Caco-2 (cell line): Measurements from ENCODE around the gene MMP11. TPM values are rescaled to one million over a fixed set of nuclear protein-coding genes. Genes with fewer than 3 reads are reported as not detected.

ENCODE experiments used
- BruUV-seq: library from RNA; stranded (reverse); fragments of 400-500 nt; replicated peaks from 2 replicates; lab custom pipeline; 2021; lab: Mats Ljungman, UMichigan
- CTCF ChIA-PET: fragments of 300-600 bp; sonication (Branson Sonifier 250); formaldehyde crosslinking; loops from one replicate; lab custom pipeline; 2022; ENCODE audit warnings: antibody characterized with exemption; lab: Charles Lee
- POLR2A ChIA-PET: fragments of 300-600 bp; sonication (Branson Sonifier 250); formaldehyde crosslinking; loops from one replicate; lab custom pipeline; 2022; ENCODE audit warnings: antibody characterized with exemption; lab: Charles Lee
- DNase-seq, 2 experiments: peaks; one replicate each; pipeline versions ENCODE4 v3.0.0 to v3.0.0-alpha.2; 2020 to 2022
- H3K27me3 ChIP-seq: replicated peaks from 2 replicates; pipeline ENCODE4 v1.6.0; 2011; ENCODE audit warnings: low read length; ENCODE audit not compliant: control insufficient read depth, insufficient read depth
- H3K36me3 ChIP-seq: 2 replicates; pipeline ENCODE4 v1.5.1; 2011; ENCODE audit warnings: low read length; ENCODE audit not compliant: control insufficient read depth, insufficient read depth
- H3K4me1 ChIP-seq: fragments of 250-450 bp; sonication (Bioruptor Pico); 2 replicates; pipeline ENCODE4 v1.5.1; 2020; ENCODE audit warnings: mild to moderate bottlenecking
- H3K4me3 ChIP-seq: 2 replicates; pipeline ENCODE4 v1.5.1; 2011; ENCODE audit warnings: low read depth, mild to moderate bottlenecking, control low read depth, low read length
- H3K9me3 ChIP-seq: fragments of 250-450 bp; sonication (Bioruptor Pico); 2 replicates; pipeline ENCODE4 v1.5.1; 2020; ENCODE audit warnings: mild to moderate bottlenecking, moderate library complexity
- H3K27ac Mint-ChIP-seq: one replicate; pipeline ENCODE4 v1.8.0; 2022; ENCODE audit warnings: mixed read lengths; ENCODE audit not compliant: unreplicated experiment
- H3K27me3 Mint-ChIP-seq: one replicate; pipeline ENCODE4 v1.8.0; 2022; ENCODE audit warnings: mixed read lengths; ENCODE audit not compliant: insufficient read depth, unreplicated experiment
- H3K36me3 Mint-ChIP-seq: one replicate; pipeline ENCODE4 v1.8.0; 2022; ENCODE audit warnings: mild to moderate bottlenecking, mixed read lengths; ENCODE audit not compliant: insufficient read depth, unreplicated experiment
- H3K4me1 Mint-ChIP-seq: one replicate; pipeline ENCODE4 v1.8.0; 2022; ENCODE audit warnings: low read depth, mixed read lengths; ENCODE audit not compliant: unreplicated experiment
- H3K4me3 Mint-ChIP-seq: one replicate; pipeline ENCODE4 v1.8.0; 2022; ENCODE audit warnings: mild to moderate bottlenecking, moderate library complexity, mixed read lengths; ENCODE audit not compliant: unreplicated experiment
- H3K9me3 Mint-ChIP-seq: one replicate; pipeline ENCODE4 v1.8.0; 2022; ENCODE audit warnings: mixed read lengths; ENCODE audit not compliant: unreplicated experiment
- CTCF ChIP-seq, 2 experiments: fragments of 200-600 bp in 1 of 2; IDR thresholded peaks; 1 replicate in 1 of 2; 2 replicates in 1 of 2; pipeline versions ENCODE4 v1.5.1 to v1.8.0; 2011 to 2022; ENCODE audit warnings: antibody characterized with exemption in 1 of 2, control low read depth in 1 of 2, inconsistent platforms in 1 of 2, low read depth in 1 of 2, low read length in 1 of 2, mild to moderate bottlenecking in 1 of 2, moderate library complexity in 1 of 2; ENCODE audit not compliant: insufficient read depth in 1 of 2, severe bottlenecking in 1 of 2, unreplicated experiment in 1 of 2
- intact Hi-C: fragments of 100-400 bp; cut with micrococcal nuclease; formaldehyde crosslinking; loops from one replicate; pipeline ENCODE4 v1.10.0; 2022; ENCODE audit not compliant: unreplicated experiment
- total RNA-seq: library from RNA; stranded (reverse); gene quantifications from 2 replicates; pipeline ENCODE4 v1.2.3, GENCODE V29; 2022

Gene MMP11
- total RNA-seq, 1 experiment from 2014 or later: 11.6 TPM

- H3K9me3 Mint-ChIP-seq: no peaks in the 10 kb centered on the region
- Histone ChIP-seq H3K9me3 (no peaks in the 10 kb centered on the region), H3K4me3 (no peak overlapping the region), H3K27me3 (no peaks in the 10 kb centered on the region), H3K36me3 (peaks cover 7% of the 10 kb centered on the region), H3K4me1 (no peaks in the 10 kb centered on the region)
- DNase-seq: no peak
- TF ChIP-seq CTCF (IDR thresholded peaks at IDR 0.05; ENCODE audit: insufficient read depth in 1 of 2, low read depth in 1 of 2, low read length in 1 of 2, severe bottlenecking in 1 of 2, unreplicated experiment in 1 of 2): no peak
- POLR2A ChIA-PET: no interaction called here
- intact Hi-C loops: no loop called here
- no peak overlapping the region for H3K27ac Mint-ChIP-seq
- H3K4me3 Mint-ChIP-seq: no peak overlapping the region
- no peaks in the 10 kb centered on the region for H3K4me1 Mint-ChIP-seq
- CTCF ChIA-PET: no interaction called here
- H3K27me3 Mint-ChIP-seq: no peaks in the 10 kb centered on the region
- no TSS peak for BruUV-seq
- H3K36me3 Mint-ChIP-seq: peaks cover 91% of the 10 kb centered on the region
These were observed 28.7 kb downstream of the MMP11 start for GRCh38 chr22:23801238-23801821.

GRCh38 chr22:23801886-23802377 is 29.3 kb downstream of the MMP11 start:
- no peaks in the 10 kb centered on the region for H3K9me3 Mint-ChIP-seq
- peak overlapping the region; percentile 16 for H3K27ac Mint-ChIP-seq
- H3K36me3 ChIP-seq: peaks cover 4% of the 10 kb centered on the region
- H3K27me3 ChIP-seq: no peaks in the 10 kb centered on the region
- intact Hi-C loops: no loop called here
- no peaks in the 10 kb centered on the region for H3K27me3 Mint-ChIP-seq
- DNase-seq: no peak
- peaks cover 91% of the 10 kb centered on the region for H3K36me3 Mint-ChIP-seq
- no peak overlapping the region for H3K4me3 Mint-ChIP-seq
- H3K4me1 Mint-ChIP-seq: no peaks in the 10 kb centered on the region
- H3K4me3 ChIP-seq: no peak overlapping the region
- no peak for TF ChIP-seq CTCF (IDR thresholded peaks at IDR 0.05; ENCODE audit: insufficient read depth in 1 of 2, low read depth in 1 of 2, low read length in 1 of 2, severe bottlenecking in 1 of 2, unreplicated experiment in 1 of 2)
- H3K9me3 ChIP-seq: no peaks in the 10 kb centered on the region
- no TSS peak for BruUV-seq
- CTCF ChIA-PET: no interaction called here
- POLR2A ChIA-PET: no interaction called here
- no peaks in the 10 kb centered on the region for H3K4me1 ChIP-seq

GRCh38 chr22:23803001-23803819 is 30.6 kb downstream of the MMP11 start:
- no peaks in the 10 kb centered on the region for H3K4me1 ChIP-seq
- no peaks in the 10 kb centered on the region for H3K9me3 Mint-ChIP-seq
- intact Hi-C loops: no loop called here
- DNase-seq: no peak
- no peak overlapping the region for H3K4me3 ChIP-seq
- H3K36me3 ChIP-seq: peaks cover 5% of the 10 kb centered on the region
- no peaks in the 10 kb centered on the region for H3K9me3 ChIP-seq
- H3K4me1 Mint-ChIP-seq: no peaks in the 10 kb centered on the region
- ChIA-PET CTCF (no interaction called here), POLR2A (no interaction called here)
- no peak for TF ChIP-seq CTCF (IDR thresholded peaks at IDR 0.05; ENCODE audit: insufficient read depth in 1 of 2, low read depth in 1 of 2, low read length in 1 of 2, severe bottlenecking in 1 of 2, unreplicated experiment in 1 of 2)
- H3K36me3 Mint-ChIP-seq: peaks cover 91% of the 10 kb centered on the region
- H3K4me3 Mint-ChIP-seq: no peak overlapping the region
- no peak overlapping the region for H3K27ac Mint-ChIP-seq
- no peaks in the 10 kb centered on the region for H3K27me3 ChIP-seq
- H3K27me3 Mint-ChIP-seq: no peaks in the 10 kb centered on the region
- no TSS peak for BruUV-seq
